Sigmoid colon (tissue), 4 donors: ENCODE measurements around the gene A3GALT2.

ENCODE experiments used
- CTCF ChIP-seq, 4 experiments: fragments of 450-650 bp in 3 of 4; fragments of 200-600 bp in 1 of 4; IDR thresholded peaks; one replicate each; pipeline ENCODE4 v1.5.1; 2016 to 2019; ENCODE audit warnings: antibody characterized with exemption in 4 of 4, mild to moderate bottlenecking in 3 of 4, moderate library complexity in 2 of 4
- POLR2A ChIP-seq, 2 donors: fragments of 450-650 bp; IDR thresholded peaks; one replicate each; pipeline ENCODE4 v1.6.1; 2016; ENCODE audit warnings: antibody characterized with exemption in 2 of 2, mild to moderate bottlenecking in 2 of 2, moderate library complexity in 2 of 2
- POLR2AphosphoS5 ChIP-seq, 4 donors: sonication (generic); formaldehyde crosslinking; IDR thresholded peaks; one replicate each; pipeline ENCODE4 v1.6.1; 2017; ENCODE audit warnings: antibody characterized with exemption in 4 of 4

GRCh38 chr1:33360367-33360766 is 39.5 kb upstream of the A3GALT2 start:
- no peak for TF ChIP-seq POLR2A (IDR thresholded peaks at IDR 0.05)
- no peak for TF ChIP-seq CTCF (IDR thresholded peaks at IDR 0.05)
- no peak for TF ChIP-seq POLR2AphosphoS5 (IDR thresholded peaks at IDR 0.05)
